ENCODE data around the gene SMARCE1.

Gene SMARCE1

GRCh38 chr17:40617678-40618240, 29.9 kb downstream of the SMARCE1 start:
- H3K27ac ChIP-seq, result no peak overlapping the region
- in situ Hi-C loops (cut with HindIII; ENCODE audit: low pct_ligation_motif_present, low sequenced_read_pairs), result no loop called here
- H3K36me3 ChIP-seq (replicated peaks), result no peaks in the 10 kb centered on the region
- peaks cover 5% of the 10 kb centered on the region for H3K27me3 ChIP-seq (replicated peaks)
- TF ChIP-seq, protein P1, sequence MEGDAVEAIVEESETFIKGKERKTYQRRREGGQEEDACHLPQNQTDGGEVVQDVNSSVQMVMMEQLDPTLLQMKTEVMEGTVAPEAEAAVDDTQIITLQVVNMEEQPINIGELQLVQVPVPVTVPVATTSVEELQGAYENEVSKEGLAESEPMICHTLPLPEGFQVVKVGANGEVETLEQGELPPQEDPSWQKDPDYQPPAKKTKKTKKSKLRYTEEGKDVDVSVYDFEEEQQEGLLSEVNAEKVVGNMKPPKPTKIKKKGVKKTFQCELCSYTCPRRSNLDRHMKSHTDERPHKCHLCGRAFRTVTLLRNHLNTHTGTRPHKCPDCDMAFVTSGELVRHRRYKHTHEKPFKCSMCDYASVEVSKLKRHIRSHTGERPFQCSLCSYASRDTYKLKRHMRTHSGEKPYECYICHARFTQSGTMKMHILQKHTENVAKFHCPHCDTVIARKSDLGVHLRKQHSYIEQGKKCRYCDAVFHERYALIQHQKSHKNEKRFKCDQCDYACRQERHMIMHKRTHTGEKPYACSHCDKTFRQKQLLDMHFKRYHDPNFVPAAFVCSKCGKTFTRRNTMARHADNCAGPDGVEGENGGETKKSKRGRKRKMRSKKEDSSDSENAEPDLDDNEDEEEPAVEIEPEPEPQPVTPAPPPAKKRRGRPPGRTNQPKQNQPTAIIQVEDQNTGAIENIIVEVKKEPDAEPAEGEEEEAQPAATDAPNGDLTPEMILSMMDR (IDR thresholded peaks at IDR 0.05; ENCODE audit: low read depth, low read length, missing control alignments), result no peak
- no peak for DNase-seq
- H3K4me3 ChIP-seq (ENCODE audit: low read depth, low read length), result no peak overlapping the region

- Histone ChIP-seq H3K27ac (no peak overlapping the region), H3K36me3 (replicated peaks) (no peaks in the 10 kb centered on the region), H3K4me3 (ENCODE audit: low read depth, low read length) (no peak overlapping the region), H3K27me3 (replicated peaks) (peaks cover 8% of the 10 kb centered on the region)
- TF ChIP-seq, protein P1 (IDR thresholded peaks at IDR 0.05; ENCODE audit: low read depth, low read length, missing control alignments), result no peak
- DNase-seq, result no peak
- in situ Hi-C loops (cut with HindIII; ENCODE audit: low pct_ligation_motif_present, low sequenced_read_pairs), result no loop called here
Observed at GRCh38 chr17:40616592-40616991, 31.0 kb downstream of the SMARCE1 start.

- Histone ChIP-seq H3K36me3 (replicated peaks) (no peaks in the 10 kb centered on the region), H3K27ac (no peak overlapping the region), H3K27me3 (replicated peaks) (peaks cover 8% of the 10 kb centered on the region), H3K4me3 (ENCODE audit: low read depth, low read length) (no peak overlapping the region)
- TF ChIP-seq, protein P1 (IDR thresholded peaks at IDR 0.05; ENCODE audit: low read depth, low read length, missing control alignments), result no peak
- DNase-seq, result no peak
- in situ Hi-C loops (cut with HindIII; ENCODE audit: low pct_ligation_motif_present, low sequenced_read_pairs), result no loop called here
Observed at GRCh38 chr17:40615841-40616476, 31.7 kb downstream of the SMARCE1 start.

DNA sequence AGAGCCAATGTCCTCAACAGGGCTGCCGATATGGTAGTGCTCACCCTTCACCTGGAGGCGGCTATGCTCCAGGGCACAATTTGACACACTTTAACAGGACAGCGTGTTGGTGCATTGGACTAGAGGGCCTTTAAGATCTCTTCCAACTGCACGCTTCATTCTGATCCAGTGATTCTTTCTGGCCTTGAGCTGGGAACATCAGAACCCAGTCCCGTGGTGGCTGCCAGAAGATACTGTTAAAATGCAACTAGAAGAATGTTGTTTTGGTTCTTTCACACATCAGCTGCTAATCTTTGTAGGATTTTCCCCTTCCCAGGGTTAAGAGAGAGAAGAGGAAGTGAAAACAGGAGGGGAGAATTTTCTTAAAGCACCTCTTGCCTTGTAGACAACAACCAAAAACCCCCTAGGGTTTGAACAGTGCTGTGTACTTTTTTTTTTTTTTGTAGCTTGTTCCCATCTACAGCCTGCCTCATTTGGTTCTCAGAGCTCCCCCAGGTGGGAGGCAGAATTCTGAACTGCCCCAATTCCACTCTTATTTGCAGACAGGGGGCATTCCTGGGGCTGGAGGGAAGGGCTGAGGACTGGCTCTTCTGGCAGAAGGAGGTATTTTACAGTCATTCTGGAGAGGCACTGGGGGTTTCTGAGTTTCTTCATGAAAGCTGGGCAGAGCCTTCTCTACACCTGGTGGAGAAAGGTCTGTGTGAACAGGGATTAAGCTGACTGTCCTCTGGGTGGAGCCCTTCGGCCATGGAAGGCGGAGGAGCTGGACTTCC, 32.4 kb downstream of the SMARCE1 start:
- no peak overlapping the region for H3K4me3 ChIP-seq (ENCODE audit: low read depth, low read length)
- in situ Hi-C loops (cut with HindIII; ENCODE audit: low pct_ligation_motif_present, low sequenced_read_pairs), result no loop called here
- no peak overlapping the region for H3K27ac ChIP-seq
- DNase-seq, result peak; percentile 22
- H3K27me3 ChIP-seq (replicated peaks), result peaks cover 8% of the 10 kb centered on the region
- no peaks in the 10 kb centered on the region for H3K36me3 ChIP-seq (replicated peaks)
- TF ChIP-seq, protein P1 (IDR thresholded peaks at IDR 0.05; ENCODE audit: low read depth, low read length, missing control alignments), result peak; percentile 72

- Histone ChIP-seq H3K27ac (no peak overlapping the region), H3K4me3 (ENCODE audit: low read depth, low read length) (no peak overlapping the region), H3K27me3 (replicated peaks) (peaks cover 8% of the 10 kb centered on the region), H3K36me3 (replicated peaks) (no peaks in the 10 kb centered on the region)
- in situ Hi-C loops (cut with HindIII; ENCODE audit: low pct_ligation_motif_present, low sequenced_read_pairs), result no loop called here
- TF ChIP-seq, protein P1 (IDR thresholded peaks at IDR 0.05; ENCODE audit: low read depth, low read length, missing control alignments), result no peak
- no peak for DNase-seq
Observed at GRCh38 chr17:40614431-40615067, 33.1 kb downstream of the SMARCE1 start.
